OCI-LY1 (cell line): Measurements from ENCODE around the gene SMAD3.

Experiments
- H2AFZ ChIP-seq: fragments of 200-600 bp; sonication (generic), shearing (Covaris generic); 2 replicates; pipeline ENCODE4 v1.6.0; 2014; ENCODE audit warnings: antibody characterized with exemption, mild to moderate bottlenecking, low read length
- H3F3A ChIP-seq: fragments of 200-600 bp; sonication (generic), shearing (Covaris generic); 2 replicates; pipeline ENCODE4 v1.6.0; 2014; ENCODE audit warnings: mild to moderate bottlenecking, antibody characterized with exemption, low read length, moderate library complexity; ENCODE audit not compliant: insufficient read depth
- H3K27ac ChIP-seq: fragments of 200-600 bp; sonication (generic); 2 replicates; pipeline ENCODE4 v1.5.1; 2014; ENCODE audit warnings: low read length, mixed run types, mild to moderate bottlenecking, low read depth; ENCODE audit not compliant: poor library complexity, severe bottlenecking
- H3K27me3 ChIP-seq: fragments of 200-600 bp; sonication (generic); 2 replicates; pipeline ENCODE4 v1.6.0; 2014; ENCODE audit warnings: antibody characterized with exemption, mild to moderate bottlenecking, low read length, moderate library complexity; ENCODE audit not compliant: insufficient read depth
- H3K36me3 ChIP-seq: fragments of 200-600 bp; sonication (generic); 2 replicates; pipeline ENCODE4 v1.6.1; 2014; ENCODE audit warnings: mild to moderate bottlenecking, antibody characterized with exemption, low read length, moderate library complexity, mixed read lengths; ENCODE audit not compliant: insufficient read depth
- H3K4me1 ChIP-seq: fragments of 200-600 bp; sonication (generic); 2 replicates; pipeline ENCODE4 v1.5.1; 2014; ENCODE audit warnings: mild to moderate bottlenecking, low read length, moderate library complexity; ENCODE audit not compliant: insufficient read depth, severe bottlenecking
- H3K4me2 ChIP-seq: fragments of 200-600 bp; sonication (generic), shearing (Covaris generic); 2 replicates; pipeline ENCODE4 v1.6.1; 2014; ENCODE audit warnings: low read length
- H3K4me3 ChIP-seq: fragments of 200-600 bp; sonication (generic); 2 replicates; pipeline ENCODE4 v1.5.1; 2014; ENCODE audit warnings: low read length, low read depth, mild to moderate bottlenecking, mixed read lengths; ENCODE audit not compliant: poor library complexity, severe bottlenecking
- H3K79me2 ChIP-seq: fragments of 200-600 bp; shearing (Covaris generic); 2 replicates; pipeline ENCODE4 v1.6.1; 2016; ENCODE audit warnings: mixed run types, low read length, mixed read lengths; ENCODE audit not compliant: insufficient read depth
- H3K9ac ChIP-seq: fragments of 200-600 bp; sonication (generic), shearing (Covaris generic); 2 replicates; pipeline ENCODE4 v1.6.1; 2014; ENCODE audit warnings: mild to moderate bottlenecking, low read length, mixed read lengths
- H3K9me2 ChIP-seq: fragments of 200-600 bp; sonication (generic), shearing (Covaris generic); 2 replicates; pipeline ENCODE4 v1.6.1; 2014; ENCODE audit warnings: low read depth, mild to moderate bottlenecking, low read length, mixed read lengths
- H3K9me3 ChIP-seq: fragments of 200-600 bp; shearing (Covaris generic); 2 replicates; pipeline ENCODE4 v1.6.1; 2014; ENCODE audit warnings: low read length, mixed read lengths
- H4K20me1 ChIP-seq: fragments of 200-600 bp; sonication (generic), shearing (Covaris generic); 2 replicates; pipeline ENCODE4 v1.6.0; 2016; ENCODE audit warnings: mild to moderate bottlenecking, low read length; ENCODE audit not compliant: insufficient read depth
- EZH2 ChIP-seq: fragments of 200-600 bp; sonication (generic), shearing (Covaris generic); IDR thresholded peaks from 2 replicates; pipeline ENCODE4 v1.8.0; 2017; ENCODE audit warnings: borderline replicate concordance, mixed run types, mild to moderate bottlenecking, antibody characterized with exemption, low read length, moderate library complexity, mixed read lengths
- TF ChIP-seq, protein P1 (sequence below): fragments of 200-600 bp; sonication (generic), shearing (Covaris generic); IDR thresholded peaks from 2 replicates; pipeline ENCODE4 v1.5.1; 2017; ENCODE audit warnings: mild to moderate bottlenecking, antibody characterized with exemption, low read length, moderate library complexity, mixed read lengths

Gene SMAD3

GRCh38 chr15:67157521-67158252 lies 92.3 kb downstream of the SMAD3 start:
- no peak overlapping the region for H3K4me3 ChIP-seq
- H3K36me3 ChIP-seq: peaks cover 21% of the 10 kb centered on the region
- 0 out of 2 replicates have a peak, but pooled peaks cover under 1% of the 10 kb centered on the region for H3F3A ChIP-seq
- H3K27ac ChIP-seq: peak overlapping the region; percentile 17
- TF ChIP-seq, protein P1, sequence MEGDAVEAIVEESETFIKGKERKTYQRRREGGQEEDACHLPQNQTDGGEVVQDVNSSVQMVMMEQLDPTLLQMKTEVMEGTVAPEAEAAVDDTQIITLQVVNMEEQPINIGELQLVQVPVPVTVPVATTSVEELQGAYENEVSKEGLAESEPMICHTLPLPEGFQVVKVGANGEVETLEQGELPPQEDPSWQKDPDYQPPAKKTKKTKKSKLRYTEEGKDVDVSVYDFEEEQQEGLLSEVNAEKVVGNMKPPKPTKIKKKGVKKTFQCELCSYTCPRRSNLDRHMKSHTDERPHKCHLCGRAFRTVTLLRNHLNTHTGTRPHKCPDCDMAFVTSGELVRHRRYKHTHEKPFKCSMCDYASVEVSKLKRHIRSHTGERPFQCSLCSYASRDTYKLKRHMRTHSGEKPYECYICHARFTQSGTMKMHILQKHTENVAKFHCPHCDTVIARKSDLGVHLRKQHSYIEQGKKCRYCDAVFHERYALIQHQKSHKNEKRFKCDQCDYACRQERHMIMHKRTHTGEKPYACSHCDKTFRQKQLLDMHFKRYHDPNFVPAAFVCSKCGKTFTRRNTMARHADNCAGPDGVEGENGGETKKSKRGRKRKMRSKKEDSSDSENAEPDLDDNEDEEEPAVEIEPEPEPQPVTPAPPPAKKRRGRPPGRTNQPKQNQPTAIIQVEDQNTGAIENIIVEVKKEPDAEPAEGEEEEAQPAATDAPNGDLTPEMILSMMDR: no peak
- H3K79me2 ChIP-seq: peaks cover 11% of the 10 kb centered on the region; the same call in 1 of the 2 replicates
- H4K20me1 ChIP-seq: no peaks in the 10 kb centered on the region
- no peaks in the 10 kb centered on the region for H3K9me2 ChIP-seq
- H3K4me1 ChIP-seq: peaks cover 53% of the 10 kb centered on the region
- no peaks in the 10 kb centered on the region for H3K9me3 ChIP-seq
- no peaks in the 10 kb centered on the region for H3K27me3 ChIP-seq
- no peak overlapping the region for H3K4me2 ChIP-seq
- H3K9ac ChIP-seq: no peak overlapping the region
- no peak overlapping the region for H2AFZ ChIP-seq

DNA sequence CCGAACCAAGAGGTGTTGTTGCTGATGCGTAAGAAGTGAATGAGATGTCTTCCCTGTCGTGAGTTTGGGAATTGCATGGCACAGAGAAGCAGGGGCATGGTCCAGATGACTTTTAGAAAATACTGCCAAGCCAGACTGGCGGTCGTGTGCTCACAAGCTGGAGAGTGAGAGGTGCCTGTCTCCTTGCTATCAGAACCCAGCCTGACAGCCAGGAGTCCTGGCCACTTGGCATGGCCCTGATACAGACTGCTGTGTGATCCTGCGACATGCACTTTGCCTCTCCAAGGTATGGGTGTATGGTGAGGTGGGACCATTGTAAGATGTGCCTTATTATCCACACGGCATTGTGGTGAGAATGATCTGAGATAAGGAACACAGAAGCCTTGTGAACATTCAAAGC lies 93.0 kb downstream of the SMAD3 start:
- Histone ChIP-seq H3K9ac (no peak overlapping the region), H2AFZ (no peak overlapping the region), H3K79me2 (peaks cover 11% of the 10 kb centered on the region), H3K27me3 (no peaks in the 10 kb centered on the region), H3K4me3 (no peak overlapping the region), H3K9me3 (no peaks in the 10 kb centered on the region), H3K4me2 (no peak overlapping the region), H3K36me3 (peaks cover 21% of the 10 kb centered on the region), H3F3A (no peaks in the 10 kb centered on the region), H4K20me1 (no peaks in the 10 kb centered on the region), H3K9me2 (no peaks in the 10 kb centered on the region), H3K4me1 (peaks cover 48% of the 10 kb centered on the region), H3K27ac (peak overlapping the region; percentile 17)
- TF ChIP-seq, protein P1: no peak
- no peak for TF ChIP-seq EZH2

- Histone ChIP-seq H3K4me3 (no peak overlapping the region), H3K27ac (peak overlapping the region; percentile 40), H3K9ac (no peak overlapping the region), H3K36me3 (peaks cover 26% of the 10 kb centered on the region), H3K4me2 (peak overlapping the region; percentile 2; the same call in 1 of the 2 replicates), H4K20me1 (no peaks in the 10 kb centered on the region), H3K9me2 (no peaks in the 10 kb centered on the region), H3K4me1 (peaks cover 34% of the 10 kb centered on the region), H2AFZ (no peak overlapping the region), H3F3A (no peaks in the 10 kb centered on the region), H3K79me2 (peaks cover 6% of the 10 kb centered on the region), H3K9me3 (no peaks in the 10 kb centered on the region), H3K27me3 (no peaks in the 10 kb centered on the region)
- TF ChIP-seq EZH2: no peak
- TF ChIP-seq, protein P1: no peak
These were observed 96.0 kb downstream of the SMAD3 start for GRCh38 chr15:67161412-67161811.
